22Rv1 (cell line): ENCODE results near the gene BICRAL.

ENCODE experiments used
- ZFX ChIP-seq: fragments of 450-650 bp; IDR thresholded peaks from 2 replicates; pipeline ENCODE4 v1.6.1; 2017; ENCODE audit warnings: antibody characterized with exemption, borderline replicate concordance
- TF ChIP-seq, protein P1 (sequence below): fragments of 450-650 bp; IDR thresholded peaks from 2 replicates; pipeline ENCODE4 v1.5.1; 2017; ENCODE audit warnings: mild to moderate bottlenecking

- TF ChIP-seq, protein P1, sequence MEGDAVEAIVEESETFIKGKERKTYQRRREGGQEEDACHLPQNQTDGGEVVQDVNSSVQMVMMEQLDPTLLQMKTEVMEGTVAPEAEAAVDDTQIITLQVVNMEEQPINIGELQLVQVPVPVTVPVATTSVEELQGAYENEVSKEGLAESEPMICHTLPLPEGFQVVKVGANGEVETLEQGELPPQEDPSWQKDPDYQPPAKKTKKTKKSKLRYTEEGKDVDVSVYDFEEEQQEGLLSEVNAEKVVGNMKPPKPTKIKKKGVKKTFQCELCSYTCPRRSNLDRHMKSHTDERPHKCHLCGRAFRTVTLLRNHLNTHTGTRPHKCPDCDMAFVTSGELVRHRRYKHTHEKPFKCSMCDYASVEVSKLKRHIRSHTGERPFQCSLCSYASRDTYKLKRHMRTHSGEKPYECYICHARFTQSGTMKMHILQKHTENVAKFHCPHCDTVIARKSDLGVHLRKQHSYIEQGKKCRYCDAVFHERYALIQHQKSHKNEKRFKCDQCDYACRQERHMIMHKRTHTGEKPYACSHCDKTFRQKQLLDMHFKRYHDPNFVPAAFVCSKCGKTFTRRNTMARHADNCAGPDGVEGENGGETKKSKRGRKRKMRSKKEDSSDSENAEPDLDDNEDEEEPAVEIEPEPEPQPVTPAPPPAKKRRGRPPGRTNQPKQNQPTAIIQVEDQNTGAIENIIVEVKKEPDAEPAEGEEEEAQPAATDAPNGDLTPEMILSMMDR: no peak
- TF ChIP-seq ZFX: no peak
Observed at GRCh38 chr6:42879372-42880239, 97.8 kb downstream of the BICRAL start, which contains the start of gene RPL7L1.
